GM21515 (cell line): Measurements from ENCODE around the gene STON2.
"Not testable (repeated sequence)": the region's sequence is repeated elsewhere in the genome, so short reads cannot be mapped to it uniquely, and the experiment has no call there.

ENCODE experiments used
- ATAC-seq: cut with Tn5 transposase; IDR thresholded peaks from one replicate; pipeline ENCODE4 v1.9.1; 2021; ENCODE audit not compliant: unreplicated experiment

The STON2 gene

DNA sequence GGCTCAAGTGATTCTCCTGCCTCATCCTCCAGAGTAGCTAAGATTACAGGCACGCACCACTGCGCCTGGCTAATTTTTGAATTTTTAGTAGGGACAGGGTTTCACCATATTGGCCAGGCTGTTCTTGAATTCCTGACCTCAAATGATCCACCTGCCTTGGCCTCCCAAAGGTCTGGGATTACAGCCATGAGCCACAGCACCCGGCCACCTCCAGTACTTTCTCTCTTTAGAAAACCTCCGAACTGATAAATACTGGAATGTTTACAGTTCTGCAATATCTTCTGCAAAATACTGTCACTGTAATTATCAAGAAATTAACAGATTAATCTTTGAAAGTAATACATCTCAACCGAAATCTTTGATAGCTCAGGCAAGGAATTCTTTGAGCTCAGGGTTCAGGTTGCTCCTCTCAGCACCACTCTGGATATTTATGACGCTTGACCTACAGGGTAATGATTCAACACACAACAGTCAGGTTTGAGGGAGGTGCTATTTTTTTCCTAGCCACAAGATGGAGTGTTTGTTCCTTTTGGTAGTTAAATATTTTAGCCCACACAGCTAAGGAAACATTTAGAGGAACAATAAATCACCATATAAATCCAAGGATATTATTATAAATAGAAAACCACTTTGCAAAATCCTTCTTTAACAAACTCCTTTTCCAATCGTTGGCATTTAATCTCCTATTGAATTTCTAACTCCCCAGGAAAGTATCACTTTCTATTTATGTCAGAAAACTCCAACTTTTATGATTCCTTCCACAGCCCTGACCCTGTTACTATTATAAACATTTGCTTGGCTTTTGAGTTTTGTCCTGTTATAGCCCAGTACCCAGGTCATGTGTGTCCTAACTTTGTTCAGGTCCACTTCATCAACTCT, 130.8 kb downstream of the STON2 start:
- peak; percentile 69 for ATAC-seq

DNA sequence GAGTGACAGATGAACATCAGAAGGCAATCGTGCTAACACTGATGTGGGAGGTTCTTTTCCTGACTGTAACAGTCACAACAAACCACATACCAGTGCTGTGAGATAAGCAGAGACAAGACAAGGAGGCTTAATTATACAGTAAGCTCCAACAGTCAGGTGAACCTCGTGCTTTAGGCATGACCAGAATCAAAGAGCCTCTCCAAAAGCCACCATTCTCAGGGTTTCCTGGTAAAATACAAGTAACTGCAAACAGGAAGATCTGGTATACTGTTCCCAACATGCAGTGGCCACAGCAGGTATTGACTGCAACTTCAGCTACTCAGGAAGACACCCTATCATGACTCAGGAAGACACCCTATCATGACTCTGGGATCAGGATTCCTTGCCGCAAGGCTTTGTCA, 132.1 kb downstream of the STON2 start:
- no peak for ATAC-seq

DNA sequence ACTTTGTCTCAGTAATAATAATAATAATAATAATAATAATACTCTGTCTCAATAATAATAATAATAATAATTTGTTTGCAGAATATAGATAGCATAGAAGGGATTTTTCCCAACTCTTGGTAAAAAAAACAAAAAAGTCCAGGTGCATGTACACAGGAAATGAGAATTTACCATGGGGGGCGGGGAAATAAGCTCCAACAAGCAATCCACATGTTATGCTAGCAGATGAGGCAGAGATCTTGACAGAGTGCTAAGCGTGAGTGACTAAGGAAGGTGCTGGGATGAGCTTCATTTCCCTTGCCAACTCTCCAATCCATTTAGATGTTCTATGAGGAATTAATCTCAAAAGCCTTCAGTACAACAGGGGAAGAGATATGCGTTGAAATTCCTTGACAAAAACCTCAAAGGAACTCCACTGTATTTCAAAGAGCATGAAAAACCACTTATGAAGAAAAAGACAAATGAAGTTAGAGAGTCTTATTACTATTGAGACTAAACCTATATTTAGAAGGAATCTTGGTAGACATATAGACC, 134.4 kb downstream of the STON2 start:
- no peak for ATAC-seq

DNA sequence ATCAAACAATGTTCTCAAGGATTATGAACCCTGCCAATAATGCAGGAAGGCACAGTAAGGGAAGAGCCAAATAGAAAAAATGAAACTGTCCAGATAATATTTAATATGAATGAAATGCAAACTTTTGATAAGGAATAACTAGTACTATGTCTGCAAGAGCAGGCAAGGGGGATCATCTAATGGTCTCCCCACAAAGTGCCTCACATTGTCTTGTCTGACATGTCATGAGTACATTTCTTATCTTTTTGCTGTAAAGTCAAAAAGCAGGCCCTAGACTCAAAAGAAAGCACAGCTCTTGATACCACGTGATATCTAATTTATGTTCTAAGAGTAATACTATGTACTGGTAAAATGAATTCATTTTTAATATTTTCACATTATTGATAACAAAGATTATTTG, 135.5 kb downstream of the STON2 start:
- ATAC-seq, result no peak

DNA sequence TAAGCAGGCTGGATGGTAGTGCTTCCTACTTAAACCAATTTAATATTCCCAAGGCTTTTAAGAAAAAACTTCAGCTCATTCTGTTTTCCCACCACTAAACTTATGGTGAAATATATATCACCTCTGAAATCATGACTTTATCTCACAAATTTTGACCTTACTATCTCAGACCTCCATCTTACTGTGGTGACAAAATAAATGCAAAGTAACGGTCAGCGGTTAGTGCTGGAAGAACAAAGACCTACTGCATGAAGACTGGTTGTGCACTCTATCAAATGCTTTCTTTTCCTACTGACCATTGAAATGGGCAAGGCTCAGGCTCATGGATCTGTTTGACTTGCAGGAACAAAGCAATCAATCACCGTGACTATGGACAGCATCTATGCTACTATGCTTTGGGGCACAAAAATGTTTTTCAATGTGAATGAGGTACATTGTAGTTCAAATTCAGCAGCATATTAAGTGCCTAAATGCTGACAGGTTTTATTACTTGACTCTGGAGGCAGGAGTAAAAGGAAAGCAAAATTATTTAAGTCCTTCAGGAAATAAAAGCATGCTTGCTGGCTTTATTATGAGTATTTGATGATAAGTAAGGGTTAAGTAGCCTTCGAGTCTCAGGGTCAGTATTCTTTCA, 136.2 kb downstream of the STON2 start:
- no peak for ATAC-seq

DNA sequence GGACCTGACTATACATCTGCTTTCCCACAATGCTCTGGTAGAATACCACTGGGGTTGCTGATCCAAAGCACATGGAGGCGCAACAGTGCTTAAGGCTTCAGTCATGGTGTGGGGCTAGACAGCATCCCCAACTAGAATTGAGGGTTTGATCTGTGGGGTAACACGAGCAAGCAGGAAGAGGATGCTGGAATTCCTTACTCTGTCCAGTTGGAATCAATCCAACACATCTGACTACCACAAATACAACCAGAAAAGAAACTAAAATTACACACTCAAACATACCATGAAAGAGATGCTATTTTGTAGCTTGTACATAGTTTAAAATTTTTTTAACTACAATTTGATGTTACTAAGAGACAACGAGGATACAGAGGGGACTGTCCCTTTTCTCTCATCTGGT, 138.9 kb downstream of the STON2 start:
- no peak for ATAC-seq

DNA sequence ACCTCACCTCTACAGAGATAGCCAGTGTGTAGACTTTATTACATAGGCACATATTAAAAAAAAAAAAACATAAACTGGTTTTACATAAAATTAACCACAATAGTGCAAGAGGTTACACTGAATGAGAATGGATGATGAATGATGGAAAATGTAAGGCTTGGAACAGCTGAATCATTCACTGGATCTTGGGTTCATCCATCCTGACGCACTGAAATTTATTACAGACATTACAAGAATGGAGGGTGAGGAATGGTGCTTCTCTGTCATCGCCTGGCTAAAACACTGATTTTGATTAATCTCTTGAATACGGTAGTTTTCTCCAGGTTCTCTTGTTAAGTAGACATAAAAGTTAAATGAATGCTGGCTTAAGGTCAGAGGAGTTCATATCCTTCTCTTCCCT, 139.4 kb downstream of the STON2 start:
- ATAC-seq, result no peak

DNA sequence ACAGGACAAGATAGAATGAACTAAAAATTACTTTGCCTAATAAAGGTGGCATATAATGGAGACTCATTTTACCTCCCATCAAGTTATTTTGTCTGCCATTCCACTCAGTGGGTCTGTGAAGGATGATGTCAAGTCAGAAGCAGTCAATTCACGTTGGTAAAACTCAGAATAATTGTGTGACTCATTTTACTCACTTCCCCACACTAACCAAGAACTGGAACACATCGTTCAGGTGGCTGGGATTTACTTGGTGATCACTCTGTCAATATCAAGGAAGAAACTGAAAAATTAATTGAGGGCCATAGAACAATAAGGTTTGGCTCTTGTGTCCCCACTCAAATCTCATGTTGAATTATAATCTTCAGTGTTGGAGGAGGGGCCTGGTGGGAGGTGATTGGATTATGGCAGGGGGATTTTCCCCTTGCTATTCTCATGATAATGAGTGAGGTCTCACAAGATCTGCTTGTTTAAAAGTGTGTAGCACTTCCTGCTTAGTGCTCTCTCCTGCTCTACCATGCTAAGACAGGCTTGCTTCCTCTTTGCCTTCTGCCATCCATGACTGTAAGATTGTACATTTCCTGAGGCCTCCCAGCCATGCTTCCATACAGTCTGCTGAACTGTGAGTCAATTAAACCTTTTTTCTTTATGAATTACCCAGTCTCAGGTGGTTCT, 143.7 kb downstream of the STON2 start:
- ATAC-seq, result peak; percentile 73

DNA sequence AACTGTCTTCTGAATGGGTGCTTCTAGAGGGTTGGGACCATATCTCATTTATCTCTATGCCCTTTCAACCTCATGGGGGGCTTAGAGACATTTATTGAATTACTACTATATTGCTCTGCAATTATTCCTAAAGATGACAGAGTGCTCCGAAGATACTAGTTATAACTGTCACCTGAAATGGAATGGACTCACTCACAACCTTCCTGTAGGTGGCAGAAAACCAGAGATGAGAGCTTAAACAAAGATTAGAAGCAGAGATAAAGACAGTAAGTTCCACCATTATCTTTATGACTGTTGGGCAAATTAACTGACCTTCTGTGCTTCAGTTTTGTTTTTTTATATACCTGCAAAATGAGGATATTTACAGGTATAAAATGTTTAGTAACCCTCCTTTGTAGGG, 147.8 kb downstream of the STON2 start:
- no peak for ATAC-seq

DNA sequence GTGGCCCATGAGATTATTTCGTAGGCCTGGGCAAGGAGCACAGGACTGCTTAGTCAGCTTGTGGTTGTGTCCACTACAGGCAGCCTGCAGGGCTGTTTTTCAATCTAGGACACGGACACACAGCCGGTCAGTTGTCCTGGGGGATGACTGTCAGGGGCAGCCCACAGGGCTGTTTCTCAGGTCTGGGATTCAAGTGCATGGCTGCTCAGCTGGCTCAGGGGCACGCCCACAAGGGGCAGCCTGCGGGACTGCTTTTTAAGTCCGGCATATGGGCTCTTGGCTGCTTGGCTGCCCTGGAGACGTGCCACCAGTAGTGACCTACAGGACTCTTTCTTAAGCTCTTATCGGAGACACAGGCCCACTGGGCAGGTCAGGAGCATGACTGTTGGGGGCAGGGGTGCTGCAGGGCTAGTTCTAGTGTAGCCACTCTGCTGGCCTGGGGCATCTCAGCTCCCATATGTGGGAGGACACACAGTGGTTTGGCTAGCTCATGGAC, 152.8 kb downstream of the STON2 start:
- no peak for ATAC-seq

DNA sequence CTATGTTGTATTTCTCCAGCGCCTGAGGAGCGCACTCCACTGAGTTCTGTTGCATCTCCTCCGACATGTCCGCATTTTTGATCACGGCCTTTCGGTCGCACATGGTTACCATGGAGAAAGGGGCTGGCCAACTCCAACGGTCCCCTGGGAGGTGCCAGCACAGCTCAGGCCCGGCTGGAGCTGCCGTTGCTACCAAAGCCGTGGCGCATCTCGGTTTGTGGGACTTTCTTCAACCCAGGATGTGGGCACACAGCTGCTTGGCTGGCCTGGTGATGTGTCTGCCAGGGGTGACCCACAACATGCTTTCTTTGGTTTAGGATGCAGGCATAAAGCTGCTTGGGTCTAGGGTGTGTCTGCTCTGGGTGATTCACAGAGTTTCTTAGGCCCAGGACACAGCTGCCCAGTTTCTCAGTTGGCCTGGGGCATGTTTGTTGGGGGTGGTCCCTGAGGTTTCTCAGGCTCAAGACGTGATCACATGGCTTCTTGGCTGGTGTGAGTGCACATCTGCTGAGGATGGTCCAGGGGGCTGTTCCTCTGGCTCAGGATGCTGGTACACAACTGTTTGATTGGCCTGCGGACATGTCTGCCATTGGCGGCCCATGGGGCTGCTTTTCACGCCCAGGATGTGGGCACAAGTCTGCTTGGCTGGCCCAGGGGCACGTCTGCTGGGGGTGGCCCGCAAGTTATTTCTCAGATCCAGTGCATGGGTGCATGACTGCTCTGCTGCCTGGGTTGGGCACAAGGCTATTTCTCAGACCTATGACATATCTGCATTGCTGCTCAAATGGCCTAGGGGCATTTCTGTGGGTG, 153.5 kb downstream of the STON2 start:
- no peak for ATAC-seq

DNA sequence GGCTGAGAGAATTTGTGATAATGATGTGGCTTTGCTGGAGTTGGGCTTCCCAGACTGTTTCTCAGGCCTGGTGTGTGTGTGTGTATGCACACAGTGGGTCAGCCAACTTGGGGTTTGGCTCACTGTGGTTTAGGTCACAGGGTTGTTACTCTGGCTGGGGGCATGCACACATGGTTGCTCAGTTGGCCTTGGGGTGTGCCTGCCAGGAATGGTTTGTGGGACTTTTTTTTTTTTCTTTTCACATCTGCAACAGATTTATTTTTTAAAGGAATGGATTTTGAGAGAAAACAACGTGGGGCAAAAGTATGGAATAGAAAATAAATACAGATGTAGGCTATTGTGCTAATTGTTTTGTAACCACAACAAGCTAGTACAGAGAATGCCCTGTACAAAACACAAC, 154.4 kb downstream of the STON2 start:
- ATAC-seq, result no peak

DNA sequence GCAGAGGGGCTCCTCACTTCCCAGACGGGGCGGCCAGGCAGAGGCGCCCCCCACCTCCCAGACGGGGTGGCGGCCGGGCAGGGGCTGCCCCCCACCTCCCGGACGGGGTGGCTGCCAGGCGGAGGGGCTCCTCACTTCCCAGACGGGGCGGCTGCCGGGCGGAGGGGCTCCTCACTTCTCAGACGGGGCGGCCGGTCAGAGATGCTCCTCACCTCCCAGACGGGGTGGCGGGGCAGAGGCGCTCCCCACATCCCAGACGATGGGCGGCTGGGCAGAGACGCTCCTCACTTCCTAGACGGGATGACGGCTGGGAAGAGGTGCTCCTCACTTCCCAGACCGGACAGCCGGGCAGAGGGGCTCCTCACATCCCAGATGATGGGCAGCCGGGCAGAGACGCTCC, 155.7 kb downstream of the STON2 start:
- not testable (repeated sequence) for ATAC-seq

DNA sequence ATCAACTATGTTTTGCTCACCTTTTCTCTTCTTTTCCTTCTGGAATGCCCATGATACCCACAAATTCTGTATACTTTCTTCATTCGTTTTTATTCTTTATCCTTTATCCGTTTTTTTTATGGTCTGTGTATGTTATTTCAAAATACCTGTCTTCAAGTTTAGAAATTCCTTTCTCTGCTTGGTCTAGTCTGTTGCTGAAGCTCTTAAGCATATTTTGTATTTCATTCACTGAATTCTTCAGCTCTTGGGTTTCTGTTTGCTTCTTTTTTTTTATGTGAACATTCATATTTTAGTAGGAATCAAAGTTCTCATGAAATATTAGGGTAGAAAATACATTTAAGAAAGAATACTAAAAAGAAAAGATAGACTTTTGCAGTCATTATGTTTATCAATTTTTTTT, 156.6 kb downstream of the STON2 start:
- ATAC-seq, result no peak

DNA sequence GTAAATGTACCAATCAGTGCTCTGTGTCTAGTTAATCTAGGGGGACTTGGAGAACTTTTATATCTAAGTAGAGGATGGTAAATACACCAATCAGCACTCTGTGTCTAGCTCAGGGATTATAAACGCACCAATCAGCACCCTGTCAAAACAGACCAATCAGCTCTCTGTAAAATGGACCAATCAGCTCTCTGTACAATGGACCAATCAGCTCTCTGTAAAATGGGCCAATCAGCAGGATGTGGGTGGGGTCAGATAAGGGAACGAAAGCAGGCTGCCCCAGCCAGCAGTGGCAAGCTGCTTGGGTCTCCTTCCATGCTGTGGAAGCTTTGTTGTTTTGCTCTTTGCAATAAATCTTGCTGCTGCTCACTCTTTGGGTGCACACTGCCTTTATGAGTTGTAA, 163.3 kb downstream of the STON2 start:
- not testable (repeated sequence) for ATAC-seq

DNA sequence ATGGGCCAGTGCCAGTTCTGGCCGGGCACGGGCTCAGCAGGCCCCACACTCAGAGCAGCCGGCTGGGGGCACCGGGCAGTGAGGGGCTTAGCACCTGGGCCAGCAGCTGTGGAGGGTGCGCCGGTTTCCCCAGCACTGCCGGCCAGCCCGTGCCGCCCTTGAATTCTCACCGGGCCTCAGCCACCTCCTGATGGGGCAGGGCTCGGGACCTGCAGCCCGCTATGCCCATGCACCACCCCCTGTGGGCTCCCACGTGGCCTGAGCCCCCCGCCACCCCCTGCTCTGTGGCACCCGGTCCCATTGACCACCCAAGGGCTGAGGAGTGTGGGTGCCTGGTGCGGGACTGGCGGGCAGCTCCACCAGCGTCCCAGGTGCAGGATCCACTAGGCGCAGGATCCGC, 164.0 kb downstream of the STON2 start:
- no peak for ATAC-seq

DNA sequence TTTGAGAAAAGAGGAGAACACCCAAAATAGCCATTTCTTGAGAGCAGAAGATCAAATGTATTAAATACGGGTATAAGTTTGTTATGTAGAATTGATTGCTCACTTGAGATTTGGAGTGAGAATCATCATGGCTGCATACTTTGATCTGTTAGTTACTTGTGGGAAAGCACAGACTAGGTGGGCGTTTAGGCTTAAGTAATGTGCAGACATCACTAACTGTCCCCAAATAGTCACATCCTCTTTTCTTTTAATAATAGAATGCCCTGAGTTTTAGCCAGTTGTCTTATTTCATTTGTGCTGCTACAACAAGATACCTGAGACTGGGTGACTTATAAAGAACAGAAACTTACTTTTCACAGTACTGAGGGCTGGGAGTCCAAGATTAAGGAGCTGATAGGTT, 165.0 kb downstream of the STON2 start:
- ATAC-seq, result no peak

DNA sequence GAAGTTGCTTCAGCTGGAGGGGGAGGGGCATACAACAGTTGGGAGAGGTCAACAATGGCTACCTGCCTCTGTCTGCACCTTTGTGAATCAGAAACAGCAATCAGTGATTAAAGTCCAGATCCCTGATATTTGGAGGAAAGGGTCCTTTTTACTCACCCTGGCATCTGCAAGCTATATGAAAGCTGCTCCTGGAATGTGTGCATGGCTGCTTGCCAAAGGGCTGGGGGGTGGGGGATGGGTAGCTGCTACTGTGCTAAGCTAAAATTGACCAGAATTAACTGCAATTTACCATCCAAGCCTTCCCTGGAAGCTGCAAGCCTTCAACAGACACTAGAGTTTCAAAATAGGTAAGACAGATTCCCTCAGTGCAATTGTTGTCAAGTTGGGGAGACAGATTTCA, 165.8 kb downstream of the STON2 start:
- no peak for ATAC-seq

DNA sequence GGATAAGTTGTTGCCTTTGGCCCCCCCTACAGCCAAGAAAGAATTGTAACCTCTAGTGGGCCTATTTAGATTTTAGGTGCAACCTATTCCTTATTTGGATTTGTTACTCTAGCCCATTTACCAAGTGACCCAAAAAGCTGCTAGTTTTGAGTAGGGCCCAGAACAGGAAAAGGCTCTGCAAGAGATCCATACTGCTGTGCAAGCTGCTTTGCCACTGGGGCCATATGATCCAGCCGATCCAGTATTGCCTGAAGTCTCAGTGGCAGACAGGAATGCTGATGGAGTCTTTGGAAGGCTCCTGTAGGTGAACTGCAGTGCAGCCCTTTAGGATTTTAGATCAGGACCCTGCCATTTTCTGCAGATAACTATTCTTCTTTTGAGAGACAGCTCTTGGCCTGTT, 166.5 kb downstream of the STON2 start:
- no peak for ATAC-seq

DNA sequence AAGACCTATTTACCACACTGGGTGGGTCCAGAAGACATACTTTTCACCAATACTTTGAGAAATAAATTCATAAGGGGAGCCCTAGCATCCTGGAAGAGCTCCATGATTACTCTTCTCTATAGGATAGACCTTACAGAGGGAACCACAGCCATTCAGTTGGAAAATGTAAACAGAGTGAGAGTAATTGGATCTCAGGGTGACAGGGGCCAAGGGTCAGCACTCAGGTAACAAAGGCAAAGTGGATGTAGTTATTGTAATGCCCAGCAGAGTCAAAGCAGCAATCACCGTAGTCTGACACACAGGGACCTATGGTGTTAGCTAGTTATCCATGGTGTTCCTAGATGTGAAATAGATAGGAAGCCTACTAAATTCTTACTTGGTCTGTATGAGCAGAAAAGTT, 168.6 kb downstream of the STON2 start:
- ATAC-seq, result no peak

DNA sequence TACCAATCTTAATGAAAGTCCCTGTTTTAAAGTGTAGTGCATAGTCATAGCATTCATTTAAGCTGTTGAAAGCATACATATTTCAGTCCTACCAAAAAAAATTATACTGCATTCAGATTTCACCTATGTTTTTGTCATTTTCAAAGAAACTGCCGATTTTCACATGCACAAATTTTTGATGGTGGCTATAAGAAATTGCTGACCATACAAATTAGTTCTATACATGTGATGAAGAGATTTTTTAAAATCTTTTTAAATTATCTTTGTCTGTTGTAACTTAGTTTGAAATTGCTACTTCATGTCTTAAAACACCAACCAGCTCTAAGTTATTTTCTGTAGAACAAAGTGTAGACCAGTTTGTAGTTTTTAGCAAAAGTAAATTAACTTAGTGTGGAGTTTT, 175.9 kb downstream of the STON2 start:
- ATAC-seq, result no peak
